ENCODE data around the gene PDE8A. TPM values are rescaled to one million over a fixed set of nuclear protein-coding genes. Genes with fewer than 3 reads are reported as not detected.

Gene PDE8A
- total RNA-seq, 1 donor from 2014 or later: 11.4 TPM

DNA sequence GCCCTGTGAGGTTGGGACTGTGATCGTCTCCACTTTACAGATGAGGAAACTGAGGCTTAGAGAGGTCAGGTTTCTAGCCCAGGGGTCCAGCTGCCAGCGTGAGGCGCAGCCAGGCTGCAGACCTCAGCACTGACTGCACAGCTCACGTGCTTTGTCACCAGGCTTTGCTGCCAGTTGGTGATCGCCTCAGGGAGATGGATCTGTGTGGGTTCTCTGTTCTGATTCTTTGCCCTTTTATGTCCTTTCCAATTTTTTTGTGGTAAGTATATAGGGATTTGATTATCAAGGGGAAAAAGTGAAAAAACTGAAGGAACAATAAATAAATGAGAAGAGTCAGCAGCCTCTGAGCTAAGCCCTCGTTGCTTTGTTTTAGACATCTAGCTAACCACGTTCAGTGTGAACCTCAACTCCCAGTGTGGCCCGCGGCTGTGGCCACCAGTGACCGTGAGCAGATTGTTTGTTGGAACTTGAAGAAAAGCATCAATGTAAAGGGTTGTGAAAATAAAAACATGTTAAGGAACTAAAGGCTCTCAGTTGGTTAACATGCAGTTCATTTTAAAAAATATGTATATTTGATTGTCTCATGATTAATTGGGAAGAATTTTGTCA, 117.6 kb downstream of the PDE8A start:
- TF ChIP-seq EZH2phosphoT487 (IDR thresholded peaks at IDR 0.05) (no peak), EZH2 (IDR thresholded peaks at IDR 0.05) (no peak), CTCF (IDR thresholded peaks at IDR 0.05) (no peak)
- no peaks in the 10 kb centered on the region for H3K36me3 ChIP-seq
- no peak for DNase-seq (ENCODE audit: low spot score)
- no peak overlapping the region for H3K4me2 ChIP-seq
- H3K27me3 Mint-ChIP-seq (ENCODE audit: insufficient read depth, low read depth): peaks cover 2% of the 10 kb centered on the region
- no peak overlapping the region for H3K27ac Mint-ChIP-seq
- H3K4me1 ChIP-seq: no peaks in the 10 kb centered on the region
- H3K27me3 ChIP-seq: no peaks in the 10 kb centered on the region
- H2AFZ ChIP-seq (replicated peaks): no peak overlapping the region
- no peaks in the 10 kb centered on the region for H3F3A ChIP-seq (ENCODE audit: low read depth)
- no peak overlapping the region for H3K4me3 ChIP-seq
- H3K4me1 Mint-ChIP-seq: no peaks in the 10 kb centered on the region
- H3K36me3 Mint-ChIP-seq: no peaks in the 10 kb centered on the region
- H3K9ac ChIP-seq: no peak overlapping the region
- no peaks in the 10 kb centered on the region for H3K9me3 Mint-ChIP-seq
- H3K27ac ChIP-seq: no peak overlapping the region
- no peaks in the 10 kb centered on the region for H4K20me1 ChIP-seq (ENCODE audit: low read depth)
- no peaks in the 10 kb centered on the region for H3K9me3 ChIP-seq (ENCODE audit: low read depth)
- no peak overlapping the region for H3K4me3 Mint-ChIP-seq
- no peaks in the 10 kb centered on the region for H3K79me2 ChIP-seq (ENCODE audit: low read depth)

DNA sequence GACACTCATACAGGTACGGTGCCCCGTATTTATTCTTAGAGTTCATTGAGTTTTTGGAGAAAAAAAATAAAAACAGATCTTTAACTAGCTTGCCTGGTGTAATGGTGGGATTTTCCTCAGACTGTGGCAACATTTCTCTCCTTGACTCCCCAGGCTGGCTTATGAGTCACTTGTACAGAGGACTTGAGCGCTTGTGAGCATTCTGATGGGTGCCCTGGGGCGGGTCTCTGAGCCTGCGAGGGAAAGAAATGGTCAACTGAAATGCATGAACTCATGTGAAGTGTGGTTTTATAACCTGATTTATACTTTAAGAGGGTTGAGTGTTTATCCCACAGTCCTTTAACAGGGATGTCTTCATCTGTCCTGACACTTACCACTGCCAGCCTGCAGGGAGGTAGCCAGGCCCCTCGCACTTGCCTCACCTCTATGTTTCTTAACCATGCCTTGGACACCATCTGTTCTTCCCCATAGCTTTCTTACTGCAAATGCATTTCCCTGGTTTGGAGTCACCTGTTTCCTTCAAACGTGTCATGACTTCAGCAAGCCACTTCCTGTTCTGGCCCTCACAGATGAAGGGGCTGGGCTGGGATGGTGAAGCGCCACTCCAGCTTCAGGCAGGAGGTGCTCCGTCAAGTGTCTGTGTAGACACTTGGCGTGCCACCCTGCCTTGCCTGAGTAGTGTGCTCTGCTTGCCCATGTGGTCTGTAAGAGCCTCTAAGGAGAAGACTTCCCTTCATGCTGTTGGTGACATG, 118.7 kb downstream of the PDE8A start:
- DNase-seq (ENCODE audit: low spot score): no peak
- Mint-ChIP-seq H3K4me1 (no peaks in the 10 kb centered on the region), H3K36me3 (no peaks in the 10 kb centered on the region), H3K27ac (no peak overlapping the region), H3K4me3 (no peak overlapping the region), H3K9me3 (no peaks in the 10 kb centered on the region), H3K27me3 (ENCODE audit: insufficient read depth, low read depth) (peaks cover 5% of the 10 kb centered on the region)
- H3K9ac ChIP-seq: no peak overlapping the region
- H3K9me3 ChIP-seq (ENCODE audit: low read depth): no peaks in the 10 kb centered on the region
- H3K4me3 ChIP-seq: no peak overlapping the region
- H2AFZ ChIP-seq (replicated peaks): no peak overlapping the region
- H3F3A ChIP-seq (ENCODE audit: low read depth): no peaks in the 10 kb centered on the region
- no peak for TF ChIP-seq EZH2 (IDR thresholded peaks at IDR 0.05)
- no peak for TF ChIP-seq CTCF (IDR thresholded peaks at IDR 0.05)
- TF ChIP-seq EZH2phosphoT487 (IDR thresholded peaks at IDR 0.05): no peak
- H3K79me2 ChIP-seq (ENCODE audit: low read depth): no peaks in the 10 kb centered on the region
- no peak overlapping the region for H3K27ac ChIP-seq
- H3K27me3 ChIP-seq: no peaks in the 10 kb centered on the region
- no peaks in the 10 kb centered on the region for H3K4me1 ChIP-seq
- H4K20me1 ChIP-seq (ENCODE audit: low read depth): no peaks in the 10 kb centered on the region
- no peaks in the 10 kb centered on the region for H3K36me3 ChIP-seq
- no peak overlapping the region for H3K4me2 ChIP-seq

GRCh38 chr15:85104584-85104983, 122.9 kb downstream of the PDE8A start:
- Histone ChIP-seq H2AFZ (replicated peaks) (no peak overlapping the region), H3K4me1 (peaks cover 9% of the 10 kb centered on the region), H3K9me3 (ENCODE audit: low read depth) (no peaks in the 10 kb centered on the region), H4K20me1 (ENCODE audit: low read depth) (no peaks in the 10 kb centered on the region), H3K36me3 (no peaks in the 10 kb centered on the region), H3K79me2 (ENCODE audit: low read depth) (no peaks in the 10 kb centered on the region), H3K4me2 (no peak overlapping the region), H3F3A (ENCODE audit: low read depth) (no peaks in the 10 kb centered on the region), H3K27ac (no peak overlapping the region), H3K4me3 (no peak overlapping the region), H3K9ac (no peak overlapping the region), H3K27me3 (no peaks in the 10 kb centered on the region)
- Mint-ChIP-seq H3K27me3 (ENCODE audit: insufficient read depth, low read depth) (peaks cover 5% of the 10 kb centered on the region), H3K4me1 (no peaks in the 10 kb centered on the region), H3K27ac (no peak overlapping the region), H3K36me3 (no peaks in the 10 kb centered on the region), H3K9me3 (no peaks in the 10 kb centered on the region), H3K4me3 (no peak overlapping the region)
- TF ChIP-seq EZH2 (IDR thresholded peaks at IDR 0.05): no peak
- TF ChIP-seq CTCF (IDR thresholded peaks at IDR 0.05): no peak
- TF ChIP-seq EZH2phosphoT487 (IDR thresholded peaks at IDR 0.05): no peak
- DNase-seq (ENCODE audit: low spot score): no peak

Measured in neural progenitor cell (in vitro differentiated cells).